NT2/D1 (cell line): ENCODE measurements around the gene SS18L1.

Source experiments
- DNase-seq: peaks from one replicate; pipeline ENCODE4 v3.0.0-alpha.2; 2011; ENCODE audit warnings: low read depth, low spot score
- H3K27me3 ChIP-seq: 2 replicates; pipeline ENCODE4 v1.6.0; 2011; ENCODE audit warnings: mild to moderate bottlenecking; ENCODE audit not compliant: insufficient read length, insufficient read depth
- H3K36me3 ChIP-seq: 2 replicates; pipeline ENCODE4 v1.6.1; 2011; ENCODE audit warnings: mild to moderate bottlenecking, low read length, mixed read lengths; ENCODE audit not compliant: insufficient read depth, insufficient read length
- H3K4me1 ChIP-seq: 2 replicates; pipeline ENCODE4 v1.5.1; 2011; ENCODE audit not compliant: insufficient read depth, insufficient read length
- H3K4me3 ChIP-seq: 2 replicates; pipeline ENCODE4 v1.5.1; 2011; ENCODE audit warnings: low read depth; ENCODE audit not compliant: insufficient read length
- H3K9ac ChIP-seq: 2 replicates; pipeline ENCODE4 v1.6.0; 2011; ENCODE audit warnings: low read depth; ENCODE audit not compliant: insufficient read length
- H3K9me3 ChIP-seq: 2 replicates; pipeline ENCODE4 v1.5.1; 2011; ENCODE audit warnings: mild to moderate bottlenecking, low read length; ENCODE audit not compliant: insufficient read depth
- SUZ12 ChIP-seq: IDR thresholded peaks from 2 replicates; pipeline ENCODE4 v1.6.1; 2011; ENCODE audit not compliant: insufficient read length, insufficient read depth; ENCODE audit errors: extremely low read depth
- YY1 ChIP-seq: IDR thresholded peaks from 2 replicates; pipeline ENCODE4 v1.6.1; 2011; ENCODE audit not compliant: insufficient read length, insufficient read depth
- ZNF274 ChIP-seq: IDR thresholded peaks from 2 replicates; pipeline ENCODE4 v1.6.1; 2011; ENCODE audit warnings: mild to moderate bottlenecking, low read depth, low read length

Gene SS18L1

DNA sequence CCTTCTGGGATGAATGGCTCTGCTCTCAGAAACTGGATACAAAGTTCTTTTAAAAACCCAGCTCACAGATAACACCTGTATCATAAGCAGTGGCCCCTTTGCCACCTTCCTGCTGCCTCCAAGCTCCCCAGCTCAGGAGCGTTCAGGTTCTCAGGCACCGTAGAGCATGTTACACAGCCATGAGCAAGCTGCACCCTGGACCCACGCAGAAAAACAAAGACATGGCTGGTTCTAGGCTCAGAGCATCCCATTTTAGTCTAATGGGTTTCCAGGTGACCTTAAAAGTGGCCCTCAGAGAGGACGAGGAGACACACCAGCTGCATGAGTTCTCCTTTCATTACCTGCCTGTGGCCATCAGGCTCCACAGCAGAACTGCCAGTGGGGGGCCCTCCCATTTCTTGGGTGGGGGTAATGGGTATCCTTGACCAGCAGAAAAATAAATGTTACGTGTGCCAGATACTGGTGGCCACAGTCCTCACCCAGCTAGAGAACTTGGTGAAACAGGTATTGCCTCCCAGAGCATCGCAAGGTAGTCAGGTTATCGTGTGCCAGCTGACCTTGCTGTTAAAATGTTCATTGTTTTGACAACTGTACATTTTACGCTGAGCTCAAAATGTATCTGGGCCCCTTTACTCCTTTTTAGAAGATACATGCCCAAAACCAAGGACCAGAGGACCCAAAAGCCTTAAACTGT, 7.8 kb upstream of the SS18L1 start:
- no peak overlapping the region for H3K4me3 ChIP-seq
- H3K4me1 ChIP-seq = peaks cover 4% of the 10 kb centered on the region
- no peak for DNase-seq
- no peaks in the 10 kb centered on the region for H3K9me3 ChIP-seq
- no peak overlapping the region for H3K9ac ChIP-seq
- peaks cover 99% of the 10 kb centered on the region for H3K36me3 ChIP-seq
- TF ChIP-seq ZNF274 (no peak), YY1 (no peak), SUZ12 (no peak)
- H3K27me3 ChIP-seq = no peaks in the 10 kb centered on the region

DNA sequence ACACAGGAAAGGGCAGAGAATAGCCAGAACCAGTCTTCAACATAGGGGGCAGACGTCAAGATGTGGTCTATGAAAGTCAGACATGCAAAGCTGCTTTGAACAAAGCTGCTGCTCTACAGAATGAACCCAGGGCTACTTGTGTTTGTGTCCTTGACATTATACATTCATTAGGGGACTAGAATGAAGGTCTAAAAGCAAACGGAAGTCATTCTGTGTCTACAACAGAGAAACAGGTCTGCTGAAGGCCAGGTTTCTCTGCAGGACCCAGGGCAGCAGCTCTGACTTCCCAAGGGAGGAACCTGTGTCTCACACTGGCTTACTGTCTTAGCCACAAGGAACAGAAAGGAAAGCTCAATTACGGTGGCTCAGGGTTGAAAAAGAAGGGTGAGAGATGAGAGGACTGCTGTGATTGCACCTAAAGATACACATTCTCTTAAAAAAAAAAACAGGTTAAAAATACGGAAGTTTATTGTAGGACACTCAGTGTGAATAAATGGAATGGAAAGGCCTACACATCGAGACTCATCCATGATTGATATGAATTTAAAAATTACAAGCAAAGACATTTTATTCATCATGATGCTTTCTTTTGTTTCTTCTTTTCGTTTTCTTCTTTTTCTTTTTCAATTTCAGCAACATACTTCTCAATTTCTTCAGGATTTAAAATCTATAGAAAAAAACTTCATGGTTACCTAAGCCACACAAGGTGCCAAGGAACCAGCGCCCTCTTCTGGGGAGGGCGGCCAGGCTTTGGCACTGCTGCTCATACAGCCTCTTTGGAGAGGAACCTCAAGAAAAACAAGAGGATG, 7.1 kb upstream of the SS18L1 start:
- H3K36me3 ChIP-seq = peaks cover 99% of the 10 kb centered on the region
- DNase-seq = peak; percentile 63
- no peak overlapping the region for H3K4me3 ChIP-seq
- H3K9me3 ChIP-seq = no peaks in the 10 kb centered on the region
- H3K9ac ChIP-seq = no peak overlapping the region
- peaks cover 9% of the 10 kb centered on the region for H3K4me1 ChIP-seq
- no peaks in the 10 kb centered on the region for H3K27me3 ChIP-seq
- no peak for TF ChIP-seq ZNF274
- no peak for TF ChIP-seq SUZ12
- TF ChIP-seq YY1 = no peak

DNA sequence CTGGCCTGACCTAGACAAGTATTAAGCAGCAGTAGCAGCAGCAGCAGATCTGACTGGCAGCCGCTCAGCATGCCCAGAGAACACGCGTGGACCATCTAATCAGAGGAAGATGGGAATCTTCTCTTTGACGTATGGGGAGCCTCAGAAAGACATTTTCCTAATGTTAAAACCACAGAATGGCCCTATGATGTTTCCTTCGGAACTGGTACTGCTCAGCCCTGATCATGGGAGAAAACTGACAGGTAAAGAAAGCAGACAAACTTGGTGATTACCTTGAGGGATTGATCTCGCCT, 6.5 kb upstream of the SS18L1 start:
- no peak overlapping the region for H3K4me3 ChIP-seq
- peaks cover 99% of the 10 kb centered on the region for H3K36me3 ChIP-seq
- H3K9ac ChIP-seq = no peak overlapping the region
- H3K4me1 ChIP-seq = peaks cover 11% of the 10 kb centered on the region
- TF ChIP-seq SUZ12 (no peak), YY1 (no peak), ZNF274 (no peak)
- no peaks in the 10 kb centered on the region for H3K9me3 ChIP-seq
- no peaks in the 10 kb centered on the region for H3K27me3 ChIP-seq
- DNase-seq = no peak

DNA sequence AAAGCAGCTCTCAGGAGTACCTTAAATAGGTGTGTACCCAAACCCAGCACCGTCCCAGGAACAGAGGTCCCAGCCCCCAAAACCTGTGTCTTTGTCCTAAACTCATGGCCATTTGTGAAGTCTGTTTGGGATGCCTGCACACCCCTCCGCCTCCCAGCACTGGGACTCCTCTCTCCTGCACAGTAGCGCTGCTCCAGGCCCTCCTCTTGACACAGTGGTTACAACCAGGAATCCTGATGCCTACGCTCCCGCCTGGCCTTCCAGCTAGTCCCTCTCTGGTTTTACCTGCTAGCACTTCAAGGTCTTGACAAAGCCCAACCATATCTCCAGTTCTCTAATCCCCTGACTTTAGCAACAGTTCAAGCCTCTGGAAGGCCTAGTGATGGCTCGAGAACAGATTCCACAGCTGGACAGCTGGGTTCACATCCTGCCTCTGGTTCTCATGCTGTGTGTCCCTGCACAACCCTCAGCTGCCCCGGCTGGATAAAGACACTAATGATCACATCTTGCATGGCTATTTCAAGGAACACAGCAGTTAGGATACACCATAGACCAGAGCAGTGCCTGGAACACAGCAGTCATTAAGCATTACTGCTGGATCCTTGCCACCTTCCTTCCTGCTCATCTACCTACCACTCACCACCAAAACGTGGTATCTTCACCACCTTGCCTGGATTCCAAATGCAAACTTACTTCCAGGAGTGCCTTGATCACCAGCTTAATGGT, 5.9 kb upstream of the SS18L1 start:
- Histone ChIP-seq H3K9me3 (no peaks in the 10 kb centered on the region), H3K4me1 (peaks cover 11% of the 10 kb centered on the region), H3K36me3 (peaks cover 95% of the 10 kb centered on the region), H3K27me3 (no peaks in the 10 kb centered on the region), H3K4me3 (no peak overlapping the region), H3K9ac (no peak overlapping the region)
- no peak for DNase-seq
- TF ChIP-seq YY1 (no peak), ZNF274 (no peak), SUZ12 (no peak)

DNA sequence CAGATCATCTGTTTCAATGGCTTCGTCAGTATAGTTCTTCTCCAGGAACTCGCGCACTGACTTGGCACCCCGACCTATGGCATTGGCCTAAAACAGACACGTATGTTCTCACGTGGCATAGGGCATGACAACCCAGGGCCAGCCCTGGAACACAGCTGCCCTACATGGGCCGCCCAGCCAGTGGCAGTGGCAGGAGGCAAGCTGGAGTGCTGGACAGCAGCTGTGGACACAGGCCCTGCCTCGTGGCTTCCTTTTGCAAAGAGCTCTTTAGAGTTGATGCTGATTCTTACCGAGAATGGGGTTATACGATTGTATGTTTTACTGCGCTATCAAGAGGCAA, 5.4 kb upstream of the SS18L1 start:
- H3K9me3 ChIP-seq = no peaks in the 10 kb centered on the region
- H3K27me3 ChIP-seq = no peaks in the 10 kb centered on the region
- no peak for DNase-seq
- H3K36me3 ChIP-seq = peaks cover 89% of the 10 kb centered on the region
- no peak for TF ChIP-seq ZNF274
- TF ChIP-seq SUZ12 = no peak
- no peak for TF ChIP-seq YY1
- H3K9ac ChIP-seq = no peak overlapping the region
- no peak overlapping the region for H3K4me3 ChIP-seq
- H3K4me1 ChIP-seq = peaks cover 11% of the 10 kb centered on the region

DNA sequence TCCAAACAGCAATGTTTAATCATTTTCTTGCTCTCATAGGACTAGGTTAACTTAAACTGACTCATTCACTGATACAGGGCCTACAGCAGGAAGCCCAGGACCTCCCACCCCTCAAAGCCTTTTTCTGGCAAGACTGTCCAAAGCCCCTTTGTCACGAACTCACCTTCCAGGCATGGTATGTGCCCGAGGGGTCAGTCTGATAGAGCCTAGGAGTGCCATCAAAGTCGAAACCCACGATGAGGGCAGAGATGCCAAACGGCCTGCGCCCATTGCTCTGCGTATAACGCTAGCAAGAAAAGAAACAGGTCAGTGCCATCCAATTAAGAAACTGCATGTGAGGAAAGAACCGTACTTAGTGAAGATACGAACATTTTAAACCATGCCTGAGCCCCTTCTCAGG, 4.7 kb upstream of the SS18L1 start:
- Histone ChIP-seq H3K4me1 (peaks cover 11% of the 10 kb centered on the region), H3K36me3 (peaks cover 82% of the 10 kb centered on the region), H3K9me3 (no peaks in the 10 kb centered on the region), H3K9ac (no peak overlapping the region), H3K27me3 (no peaks in the 10 kb centered on the region), H3K4me3 (no peak overlapping the region)
- no peak for DNase-seq
- TF ChIP-seq YY1 (no peak), ZNF274 (no peak), SUZ12 (no peak)

DNA sequence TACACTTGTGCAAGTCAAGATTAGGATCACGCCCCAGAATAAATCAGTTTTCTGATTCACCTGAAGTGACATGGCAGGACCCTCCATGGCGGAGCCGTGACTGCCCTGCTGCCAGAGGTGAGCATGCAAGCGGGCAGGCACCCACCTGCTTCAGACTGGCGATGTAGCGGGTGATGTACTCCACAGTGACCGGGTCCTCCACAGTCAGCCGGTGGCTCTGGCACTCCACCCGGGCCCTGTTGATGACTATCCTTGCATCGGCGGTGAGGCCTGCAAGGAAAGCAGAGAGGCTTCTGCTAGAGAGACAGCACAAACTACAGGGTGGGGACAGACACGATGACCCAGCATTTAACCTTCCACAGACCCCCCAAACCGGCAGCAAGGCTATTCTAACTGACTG, 3.9 kb upstream of the SS18L1 start:
- Histone ChIP-seq H3K27me3 (peaks cover 5% of the 10 kb centered on the region), H3K4me3 (no peak overlapping the region), H3K4me1 (peaks cover 13% of the 10 kb centered on the region), H3K9ac (no peak overlapping the region), H3K36me3 (peaks cover 75% of the 10 kb centered on the region), H3K9me3 (no peaks in the 10 kb centered on the region)
- TF ChIP-seq SUZ12 = no peak
- no peak for TF ChIP-seq ZNF274
- no peak for TF ChIP-seq YY1
- DNase-seq = no peak
